ENCODE results near the gene MYO5B. TPM values are rescaled to one million over a fixed set of nuclear protein-coding genes. Genes with fewer than 3 reads are reported as not detected.
A peak's percentile ranks its signal among the peaks of the same experiment; 100 is the strongest.

The MYO5B gene
- total RNA-seq, 1 donor from 2014 or later, result 63.1 TPM

GRCh38 chr18:50013363-50014138 lies 181.4 kb downstream of the MYO5B start:
- no peak for DNase-seq (ENCODE audit: low spot score)

DNA sequence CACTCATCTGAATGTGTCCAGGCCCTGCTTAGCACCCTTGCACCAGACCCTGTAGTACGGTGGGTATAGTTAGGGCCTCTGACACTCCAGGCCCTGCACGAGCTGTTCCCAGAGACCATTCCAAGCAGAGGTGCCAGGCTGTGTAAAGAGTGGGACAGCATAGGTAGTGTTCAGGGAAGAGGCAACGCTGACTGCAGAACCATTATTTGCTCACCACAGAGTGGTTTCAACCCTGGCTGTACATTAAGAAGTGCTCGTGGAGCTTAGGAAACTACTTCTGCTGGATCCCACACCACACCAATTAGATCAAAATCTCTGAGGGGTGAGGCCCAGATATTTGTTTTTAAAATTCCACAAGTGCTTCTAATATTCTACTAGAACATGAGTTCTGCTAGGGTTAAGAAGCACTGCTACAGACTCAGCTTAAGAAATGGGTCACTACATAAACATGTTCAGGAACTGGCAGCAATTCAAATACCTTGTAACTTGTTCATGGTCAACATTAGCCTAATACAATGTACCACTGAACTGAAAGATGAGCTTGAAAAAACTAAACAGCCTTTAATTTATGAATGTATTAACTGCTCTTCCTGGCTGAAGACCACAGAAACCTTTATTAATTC lies 183.0 kb downstream of the MYO5B start:
- DNase-seq (ENCODE audit: low spot score), result no peak

GRCh38 chr18:50009773-50010335 lies 185.1 kb downstream of the MYO5B start:
- DNase-seq (ENCODE audit: low spot score), result peak; percentile 44

DNA sequence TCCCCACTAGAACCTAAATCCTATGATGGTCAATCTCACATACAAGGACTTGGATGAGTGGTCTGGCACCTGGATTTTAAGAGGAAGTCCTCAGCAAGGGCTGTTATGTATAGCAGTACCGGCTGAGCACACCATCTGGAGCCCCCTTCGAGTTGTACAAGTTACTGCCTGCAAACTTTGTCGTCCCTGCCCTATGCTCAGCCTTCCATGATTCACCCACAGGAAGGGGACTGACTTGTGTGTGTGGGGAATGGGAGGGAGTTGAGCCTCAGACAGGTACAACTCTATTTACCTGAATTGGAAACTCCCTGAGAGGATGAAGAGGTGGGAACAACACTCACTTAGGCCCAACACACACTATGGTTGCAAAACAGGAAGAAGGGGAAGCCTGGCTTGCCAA lies 186.6 kb downstream of the MYO5B start:
- no peak for DNase-seq (ENCODE audit: low spot score)

- no peak for DNase-seq (ENCODE audit: low spot score)
Measured at GRCh38 chr18:50006470-50007046, 188.4 kb downstream of the MYO5B start.

DNA sequence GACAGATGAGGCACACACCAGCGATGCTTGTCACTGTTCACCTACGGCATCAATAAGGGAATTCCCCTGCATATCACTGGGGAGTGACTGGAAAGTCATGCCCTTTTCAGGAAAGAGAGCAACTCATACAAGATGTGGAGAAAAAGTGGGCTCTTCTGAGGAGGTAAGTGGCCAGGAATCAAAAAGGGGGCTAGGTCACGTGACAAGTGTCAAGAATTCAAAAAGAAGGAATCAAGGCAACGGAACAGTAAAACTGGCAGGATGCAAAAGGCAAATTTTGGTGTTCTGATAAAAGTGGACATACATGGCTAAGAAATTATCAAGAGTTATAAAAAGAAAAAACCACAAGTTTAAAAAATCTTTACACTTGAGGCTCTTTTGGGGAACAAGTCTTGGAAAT lies 190.9 kb downstream of the MYO5B start:
- no peak for DNase-seq (ENCODE audit: low spot score)

GRCh38 chr18:50002781-50003180 lies 192.2 kb downstream of the MYO5B start:
- no peak for DNase-seq (ENCODE audit: low spot score)

DNA sequence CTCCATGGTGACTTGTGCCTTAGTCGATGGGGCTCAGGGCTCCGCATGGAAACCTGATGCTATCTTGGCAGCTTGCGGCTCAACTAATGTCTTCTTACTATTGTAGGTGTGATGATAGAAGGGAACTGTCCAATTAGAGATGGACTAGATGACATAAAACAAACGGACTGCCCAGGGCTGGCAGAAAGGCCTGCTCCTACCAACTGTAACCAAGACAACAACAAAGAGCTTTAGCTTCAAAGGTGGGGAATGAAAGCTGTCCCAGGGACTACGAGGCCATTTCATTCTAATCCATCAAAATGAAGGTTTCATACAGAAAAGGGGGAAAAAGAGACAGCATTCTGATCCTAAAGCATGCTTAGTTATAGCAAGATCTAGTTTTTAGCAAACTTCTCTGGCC lies 194.7 kb downstream of the MYO5B start:
- no peak for DNase-seq (ENCODE audit: low spot score)

DNA sequence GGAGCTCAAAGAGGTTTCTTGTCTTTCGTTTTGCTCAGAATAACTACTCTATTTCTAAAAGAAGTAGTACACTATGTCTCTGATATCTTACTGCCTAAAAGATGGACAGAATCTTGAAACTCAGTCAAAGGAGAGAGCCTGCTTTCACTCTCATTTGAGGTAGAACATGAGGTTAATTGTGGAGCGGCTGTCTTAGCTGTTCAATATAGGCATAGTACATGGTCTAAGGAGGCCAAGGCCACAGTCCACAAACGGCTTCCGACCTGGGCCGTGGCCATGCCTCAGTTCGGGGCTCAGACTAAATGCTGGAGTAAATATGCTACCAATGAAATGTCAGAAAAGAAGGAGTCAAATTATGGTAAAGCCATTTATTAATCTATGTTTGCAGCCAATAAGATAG lies 195.8 kb downstream of the MYO5B start:
- DNase-seq (ENCODE audit: low spot score), result no peak

- no peak for DNase-seq (ENCODE audit: low spot score)
Measured at GRCh38 chr18:49997558-49997957, 197.4 kb downstream of the MYO5B start.

- no peak for DNase-seq (ENCODE audit: low spot score)
Measured at GRCh38 chr18:49994410-49994809, 200.5 kb downstream of the MYO5B start.

DNA sequence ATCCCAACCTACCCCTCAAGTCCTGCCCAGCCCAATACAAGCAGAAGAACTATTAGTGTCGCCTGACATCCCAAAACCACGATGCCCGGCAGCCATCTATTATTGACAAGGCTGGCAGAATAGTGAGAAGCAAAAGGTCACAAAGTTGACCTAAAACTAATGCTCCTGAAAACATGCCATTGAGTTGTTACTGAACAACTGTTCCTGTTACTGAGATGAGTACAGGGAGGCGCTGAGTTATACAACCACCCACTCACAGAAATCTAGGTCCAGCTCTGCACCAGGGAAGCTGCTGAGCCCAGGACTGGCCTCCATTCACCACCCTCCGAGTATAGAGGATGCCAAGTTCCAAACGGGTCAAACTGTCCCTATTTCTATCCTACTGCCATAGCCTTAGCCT lies 201.6 kb downstream of the MYO5B start:
- no peak for DNase-seq (ENCODE audit: low spot score)

GRCh38 chr18:49988733-49989132 lies 206.2 kb downstream of the MYO5B start:
- no peak for DNase-seq (ENCODE audit: low spot score)

GRCh38 chr18:49988101-49988500 lies 206.8 kb downstream of the MYO5B start:
- DNase-seq (ENCODE audit: low spot score), result no peak

GRCh38 chr18:49985236-49985635 lies 209.7 kb downstream of the MYO5B start:
- no peak for DNase-seq (ENCODE audit: low spot score)

DNA sequence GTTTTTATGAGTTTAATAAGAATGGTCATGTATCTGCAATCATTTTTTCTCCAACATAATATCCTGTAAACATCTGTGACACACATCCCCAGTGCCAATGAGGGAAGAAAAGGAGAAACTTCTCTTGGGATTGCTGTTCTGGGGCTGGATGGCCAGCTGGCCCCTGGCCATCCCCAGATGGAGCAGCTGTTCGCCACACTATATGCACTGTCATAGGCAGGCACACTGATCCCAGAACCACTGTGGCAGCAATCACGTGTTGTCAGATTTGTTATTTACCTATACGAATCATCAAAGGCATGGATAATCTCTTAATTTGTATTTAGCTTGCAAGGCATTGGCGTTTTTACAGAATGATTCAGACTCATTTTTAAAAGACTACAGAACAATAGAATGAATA lies 214.1 kb downstream of the MYO5B start:
- DNase-seq (ENCODE audit: low spot score), result no peak

GRCh38 chr18:49976795-49977560 lies 218.0 kb downstream of the MYO5B start:
- no peak for DNase-seq (ENCODE audit: low spot score)

DNA sequence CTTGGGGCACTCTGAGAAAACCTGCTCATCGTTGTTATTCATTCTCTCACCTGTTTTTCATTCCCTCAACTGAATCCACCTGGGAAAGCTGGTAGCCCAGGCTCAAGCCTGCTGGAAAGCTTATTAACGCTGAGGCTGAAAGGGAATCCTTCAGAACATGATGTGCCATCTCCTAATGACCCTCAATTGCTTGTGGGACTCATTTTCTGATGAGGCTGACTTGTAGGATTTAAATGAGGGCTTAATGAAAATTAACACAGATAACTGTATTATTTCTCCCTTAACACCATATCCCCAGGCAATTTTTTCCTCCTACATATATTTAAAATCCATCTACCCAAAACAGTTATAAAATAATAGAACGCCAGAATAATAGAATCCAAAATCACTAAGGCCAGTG lies 218.9 kb downstream of the MYO5B start:
- no peak for DNase-seq (ENCODE audit: low spot score)

- DNase-seq (ENCODE audit: low spot score), result no peak
Measured at GRCh38 chr18:49974079-49974478, 220.9 kb downstream of the MYO5B start.

DNA sequence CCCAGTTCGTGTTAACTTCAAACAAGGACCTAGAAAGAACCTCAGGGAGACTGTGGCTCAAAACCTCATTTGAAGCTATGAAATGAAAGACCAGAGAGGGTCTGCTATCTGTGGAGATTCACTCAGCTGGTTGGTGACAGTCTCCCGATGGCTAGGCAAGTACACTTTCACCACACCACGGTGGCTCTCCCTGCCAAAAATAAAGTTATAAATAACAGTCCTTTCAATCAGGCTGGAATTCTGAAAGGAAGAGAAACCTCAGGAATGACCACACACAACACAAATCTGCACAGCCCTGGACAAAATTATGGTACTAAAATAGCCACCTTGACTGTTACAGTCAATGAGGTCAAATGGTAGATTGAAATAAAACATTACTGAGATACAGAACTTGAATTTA lies 221.4 kb downstream of the MYO5B start:
- DNase-seq (ENCODE audit: low spot score), result no peak

GRCh38 chr18:49972535-49972934 lies 222.4 kb downstream of the MYO5B start:
- no peak for DNase-seq (ENCODE audit: low spot score)

- no peak for DNase-seq (ENCODE audit: low spot score)
Measured at GRCh38 chr18:49971462-49971861, 223.5 kb downstream of the MYO5B start.
